GM23338 (cell line): ENCODE measurements around the gene NDST1. TPM values are rescaled to one million over a fixed set of nuclear protein-coding genes. Genes with fewer than 3 reads are reported as not detected.
A peak's percentile ranks its signal among the peaks of the same experiment; 100 is the strongest.

ENCODE experiments used
- ATAC-seq: fragments of 200-7000 bp; cut with Tn5 transposase; 3 replicates; pipeline ENCODE4 v1.9.1; 2020
- DNase-seq: peaks from one replicate; pipeline ENCODE4 v3.0.0-alpha.2; 2015; ENCODE audit warnings: low spot score
- H2AFZ ChIP-seq: fragments of 200-600 bp; sonication (generic); 2 replicates; pipeline ENCODE4 v1.8.0; 2016; ENCODE audit warnings: antibody characterized with exemption, mild to moderate bottlenecking, moderate library complexity
- H3F3A ChIP-seq: fragments of 200-600 bp; sonication (generic); replicated peaks from 2 replicates; pipeline ENCODE4 v1.8.0; 2017; ENCODE audit warnings: antibody characterized with exemption, mixed run types, low read depth
- H3K27ac ChIP-seq: fragments of 200-600 bp; sonication (generic); 2 replicates; pipeline ENCODE4 v1.6.1; 2016; ENCODE audit warnings: low read depth
- H3K27me3 ChIP-seq: fragments of 200-600 bp; sonication (generic); 2 replicates; pipeline ENCODE4 v1.8.0; 2016; ENCODE audit warnings: mild to moderate bottlenecking, mixed run types, moderate library complexity; ENCODE audit not compliant: insufficient read depth
- H3K36me3 ChIP-seq: fragments of 200-600 bp; sonication (generic); 2 replicates; pipeline ENCODE4 v1.8.0; 2016; ENCODE audit warnings: mild to moderate bottlenecking; ENCODE audit not compliant: insufficient read depth
- H3K4me1 ChIP-seq: fragments of 200-600 bp; sonication (generic); 2 replicates; pipeline ENCODE4 v1.8.0; 2016; ENCODE audit warnings: mild to moderate bottlenecking, moderate library complexity; ENCODE audit not compliant: insufficient read depth
- H3K4me2 ChIP-seq: fragments of 200-600 bp; sonication (generic); 2 replicates; pipeline ENCODE4 v1.7.1; 2017; ENCODE audit warnings: mixed run types
- H3K4me3 ChIP-seq: fragments of 200-600 bp; sonication (generic); 2 replicates; pipeline ENCODE4 v1.6.1; 2016; ENCODE audit warnings: mixed run types
- H3K79me2 ChIP-seq: fragments of 200-600 bp; sonication (generic); replicated peaks from 2 replicates; pipeline ENCODE4 v1.8.0; 2017; ENCODE audit warnings: mild to moderate bottlenecking; ENCODE audit not compliant: insufficient read depth
- H3K9me2 ChIP-seq: fragments of 200-600 bp; sonication (generic); 2 replicates; pipeline ENCODE4 v1.8.0; 2017; ENCODE audit not compliant: insufficient read depth
- H4K20me1 ChIP-seq: fragments of 200-600 bp; sonication (generic); replicated peaks from 2 replicates; pipeline ENCODE4 v1.8.0; 2017; ENCODE audit warnings: mild to moderate bottlenecking; ENCODE audit not compliant: insufficient read depth
- H3K27ac Mint-ChIP-seq: 2 replicates; pipeline ENCODE4 v1.8.0; 2020; ENCODE audit warnings: inconsistent platforms, mild to moderate bottlenecking, moderate library complexity, mixed read lengths
- H3K27me3 Mint-ChIP-seq: 3 replicates; pipeline ENCODE4 v1.8.0; 2022; ENCODE audit warnings: low read depth, mild to moderate bottlenecking, moderate library complexity, mixed read lengths, inconsistent platforms; ENCODE audit not compliant: insufficient read depth, poor library complexity
- H3K36me3 Mint-ChIP-seq: 3 replicates; pipeline ENCODE4 v1.8.0; 2021; ENCODE audit warnings: low read depth, mild to moderate bottlenecking, inconsistent platforms, moderate library complexity, mixed read lengths
- H3K4me1 Mint-ChIP-seq: 3 replicates; pipeline ENCODE4 v1.8.0; 2020; ENCODE audit warnings: mild to moderate bottlenecking, inconsistent platforms, mixed read lengths
- H3K4me3 Mint-ChIP-seq: 3 replicates; pipeline ENCODE4 v1.8.0; 2021; ENCODE audit warnings: moderate library complexity, mild to moderate bottlenecking, inconsistent platforms, mixed read lengths
- H3K9me3 Mint-ChIP-seq: 3 replicates; pipeline ENCODE4 v1.8.0; 2020; ENCODE audit warnings: moderate library complexity, mild to moderate bottlenecking, inconsistent platforms, mixed read lengths
- CREB1 ChIP-seq: fragments of 250-450 bp; sonication (Bioruptor Pico); IDR thresholded peaks from 2 replicates; pipeline ENCODE4 v1.5.0; 2020; ENCODE audit warnings: low read depth, mild to moderate bottlenecking, moderate library complexity
- EZH2phosphoT487 ChIP-seq: fragments of 200-600 bp; sonication (generic); IDR thresholded peaks from one replicate; pipeline ENCODE4 v1.8.1; 2018; ENCODE audit warnings: antibody characterized with exemption; ENCODE audit not compliant: unreplicated experiment
- polyA plus RNA-seq: library from polyadenylated mRNA; unstranded; fragments of >200 nt; fragmentation: Nextera tagmentation; extraction: Ambion mirVana; gene quantifications from 2 replicates; pipeline ENCODE4 v1.2.1, GENCODE V29; 2016
- total RNA-seq: library from RNA; depleted of rRNA; stranded (reverse); fragments of >200 nt; shearing (Covaris generic); gene quantifications from 2 replicates; pipeline ENCODE4 v1.2.3, GENCODE V29; 2014
- TF ChIP-seq, protein P1 (sequence below): IDR thresholded peaks from one replicate; pipeline ENCODE4 v1.6.1; 2018; ENCODE audit warnings: antibody characterized with exemption; ENCODE audit not compliant: unreplicated experiment
- TF ChIP-seq, protein P2 (sequence below), 2 experiments: fragments of 200-600 bp in 1 of 2; sonication (generic) in 1 of 2; conservative IDR thresholded peaks; 2 replicates each; pipeline versions ENCODE4 v1.5.1 to v1.6.1; 2016 to 2017; ENCODE audit warnings: antibody characterized with exemption in 2 of 2, low read depth in 2 of 2, mild to moderate bottlenecking in 2 of 2, moderate library complexity in 1 of 2
- TF ChIP-seq, protein P3 (sequence below): fragments of 250-450 bp; sonication (Bioruptor Pico); IDR thresholded peaks from 2 replicates; pipeline ENCODE4 v1.5.0; 2020; ENCODE audit warnings: mild to moderate bottlenecking, moderate library complexity
- TF ChIP-seq, protein P4 (sequence below): IDR thresholded peaks from 2 replicates; pipeline ENCODE4 v1.6.1; 2016; ENCODE audit warnings: antibody characterized with exemption

The NDST1 gene
- total and polyA plus RNA-seq, 2 experiments from 2014 or later, result 7.3 to 85.0 TPM

DNA sequence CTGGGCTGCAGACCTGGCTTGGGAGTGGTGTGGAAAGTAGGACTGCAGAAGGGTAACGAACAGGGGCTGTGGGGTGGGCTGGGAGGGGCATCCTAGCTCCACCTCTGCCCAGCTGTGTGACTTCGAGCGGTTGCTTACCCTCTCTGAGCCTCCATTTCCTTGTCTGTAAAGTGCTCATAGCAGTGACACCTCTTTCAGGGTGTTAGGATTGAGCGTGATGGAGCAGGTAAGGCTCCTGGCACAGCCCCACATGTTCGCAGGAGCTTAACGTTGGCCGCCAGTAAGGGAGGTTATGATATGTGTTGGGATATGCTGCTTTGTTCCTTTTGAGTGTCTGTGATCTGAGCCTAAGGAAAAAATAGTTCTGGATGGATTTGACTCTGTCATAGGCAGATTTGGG, 2.1 kb downstream of the NDST1 start (continued):
- TF ChIP-seq, protein P1, sequence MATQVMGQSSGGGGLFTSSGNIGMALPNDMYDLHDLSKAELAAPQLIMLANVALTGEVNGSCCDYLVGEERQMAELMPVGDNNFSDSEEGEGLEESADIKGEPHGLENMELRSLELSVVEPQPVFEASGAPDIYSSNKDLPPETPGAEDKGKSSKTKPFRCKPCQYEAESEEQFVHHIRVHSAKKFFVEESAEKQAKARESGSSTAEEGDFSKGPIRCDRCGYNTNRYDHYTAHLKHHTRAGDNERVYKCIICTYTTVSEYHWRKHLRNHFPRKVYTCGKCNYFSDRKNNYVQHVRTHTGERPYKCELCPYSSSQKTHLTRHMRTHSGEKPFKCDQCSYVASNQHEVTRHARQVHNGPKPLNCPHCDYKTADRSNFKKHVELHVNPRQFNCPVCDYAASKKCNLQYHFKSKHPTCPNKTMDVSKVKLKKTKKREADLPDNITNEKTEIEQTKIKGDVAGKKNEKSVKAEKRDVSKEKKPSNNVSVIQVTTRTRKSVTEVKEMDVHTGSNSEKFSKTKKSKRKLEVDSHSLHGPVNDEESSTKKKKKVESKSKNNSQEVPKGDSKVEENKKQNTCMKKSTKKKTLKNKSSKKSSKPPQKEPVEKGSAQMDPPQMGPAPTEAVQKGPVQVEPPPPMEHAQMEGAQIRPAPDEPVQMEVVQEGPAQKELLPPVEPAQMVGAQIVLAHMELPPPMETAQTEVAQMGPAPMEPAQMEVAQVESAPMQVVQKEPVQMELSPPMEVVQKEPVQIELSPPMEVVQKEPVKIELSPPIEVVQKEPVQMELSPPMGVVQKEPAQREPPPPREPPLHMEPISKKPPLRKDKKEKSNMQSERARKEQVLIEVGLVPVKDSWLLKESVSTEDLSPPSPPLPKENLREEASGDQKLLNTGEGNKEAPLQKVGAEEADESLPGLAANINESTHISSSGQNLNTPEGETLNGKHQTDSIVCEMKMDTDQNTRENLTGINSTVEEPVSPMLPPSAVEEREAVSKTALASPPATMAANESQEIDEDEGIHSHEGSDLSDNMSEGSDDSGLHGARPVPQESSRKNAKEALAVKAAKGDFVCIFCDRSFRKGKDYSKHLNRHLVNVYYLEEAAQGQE, result no peak
- TF ChIP-seq CREB1 (CRISPR knock-in tag), result no peak
- TF ChIP-seq EZH2phosphoT487, result no peak
- TF ChIP-seq, protein P2, sequence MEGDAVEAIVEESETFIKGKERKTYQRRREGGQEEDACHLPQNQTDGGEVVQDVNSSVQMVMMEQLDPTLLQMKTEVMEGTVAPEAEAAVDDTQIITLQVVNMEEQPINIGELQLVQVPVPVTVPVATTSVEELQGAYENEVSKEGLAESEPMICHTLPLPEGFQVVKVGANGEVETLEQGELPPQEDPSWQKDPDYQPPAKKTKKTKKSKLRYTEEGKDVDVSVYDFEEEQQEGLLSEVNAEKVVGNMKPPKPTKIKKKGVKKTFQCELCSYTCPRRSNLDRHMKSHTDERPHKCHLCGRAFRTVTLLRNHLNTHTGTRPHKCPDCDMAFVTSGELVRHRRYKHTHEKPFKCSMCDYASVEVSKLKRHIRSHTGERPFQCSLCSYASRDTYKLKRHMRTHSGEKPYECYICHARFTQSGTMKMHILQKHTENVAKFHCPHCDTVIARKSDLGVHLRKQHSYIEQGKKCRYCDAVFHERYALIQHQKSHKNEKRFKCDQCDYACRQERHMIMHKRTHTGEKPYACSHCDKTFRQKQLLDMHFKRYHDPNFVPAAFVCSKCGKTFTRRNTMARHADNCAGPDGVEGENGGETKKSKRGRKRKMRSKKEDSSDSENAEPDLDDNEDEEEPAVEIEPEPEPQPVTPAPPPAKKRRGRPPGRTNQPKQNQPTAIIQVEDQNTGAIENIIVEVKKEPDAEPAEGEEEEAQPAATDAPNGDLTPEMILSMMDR (conservative IDR thresholded peaks at IDR 0.05; ENCODE audit: low read depth in 2 of 2), result no peak

DNA sequence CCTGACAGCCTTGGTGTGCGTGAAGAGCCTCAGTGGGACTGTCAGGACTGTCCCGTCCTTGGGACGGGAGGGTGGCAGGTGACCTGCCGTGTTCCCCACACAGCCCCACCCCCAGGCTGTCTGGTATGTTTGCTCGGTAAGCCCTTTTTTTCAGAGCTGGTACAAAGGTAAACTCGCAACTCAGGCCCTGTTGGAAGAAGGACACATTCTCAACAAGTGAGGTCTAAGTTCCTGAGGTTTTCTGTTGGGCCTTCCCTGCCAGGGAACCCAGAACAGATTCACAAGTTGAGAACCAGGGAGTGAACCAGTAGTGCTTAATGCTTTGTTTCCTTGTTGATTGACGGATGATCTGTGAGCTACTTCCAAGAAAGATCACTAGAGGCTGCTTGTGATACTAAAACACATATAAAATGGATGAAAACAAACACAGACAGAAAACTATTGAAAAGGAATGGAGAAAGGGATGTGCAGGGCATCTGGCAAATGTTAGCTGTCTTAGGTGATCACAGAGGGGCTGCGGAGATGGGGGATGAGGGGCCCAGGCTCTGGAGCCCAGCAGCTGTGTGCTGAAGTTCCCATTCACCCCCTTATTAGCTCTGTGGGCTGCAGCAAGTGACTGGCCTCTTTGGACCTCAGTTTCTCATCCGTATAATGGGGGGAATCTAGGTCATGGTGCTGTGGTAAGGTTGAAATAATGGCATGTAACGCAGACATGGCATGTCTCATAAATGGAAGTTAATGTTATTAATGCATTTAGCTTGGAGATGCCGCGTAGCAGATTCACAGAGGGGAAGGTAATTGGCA, 2.7 kb downstream of the NDST1 start:
- peak; percentile 35 for DNase-seq
- Histone ChIP-seq H3K36me3 (no peaks in the 10 kb centered on the region), H3K27me3 (no peaks in the 10 kb centered on the region), H4K20me1 (peaks cover 22% of the 10 kb centered on the region; the same call in 1 of the 2 replicates), H3K4me1 (peaks cover 34% of the 10 kb centered on the region), H3K4me3 (no peak overlapping the region), H3K4me2 (peak overlapping the region; percentile 74), H3K79me2 (peaks cover 93% of the 10 kb centered on the region), H3F3A (0 out of 2 replicates have a peak, but pooled peaks cover 6% of the 10 kb centered on the region), H3K9me2 (no peaks in the 10 kb centered on the region), H2AFZ (no peak overlapping the region), H3K27ac (peak overlapping the region; percentile 13)
- H3K4me3 Mint-ChIP-seq, result peak overlapping the region; percentile 24; the same call in 2 of the 3 replicates
- H3K27ac Mint-ChIP-seq, result peak overlapping the region; percentile 65
- no peak; the same call in 2 of the 3 replicates for ATAC-seq
- H3K36me3 Mint-ChIP-seq, result no peaks in the 10 kb centered on the region
- peaks cover 61% of the 10 kb centered on the region for H3K4me1 Mint-ChIP-seq
- H3K27me3 Mint-ChIP-seq, result peaks cover 31% of the 10 kb centered on the region
- TF ChIP-seq, protein P3, sequence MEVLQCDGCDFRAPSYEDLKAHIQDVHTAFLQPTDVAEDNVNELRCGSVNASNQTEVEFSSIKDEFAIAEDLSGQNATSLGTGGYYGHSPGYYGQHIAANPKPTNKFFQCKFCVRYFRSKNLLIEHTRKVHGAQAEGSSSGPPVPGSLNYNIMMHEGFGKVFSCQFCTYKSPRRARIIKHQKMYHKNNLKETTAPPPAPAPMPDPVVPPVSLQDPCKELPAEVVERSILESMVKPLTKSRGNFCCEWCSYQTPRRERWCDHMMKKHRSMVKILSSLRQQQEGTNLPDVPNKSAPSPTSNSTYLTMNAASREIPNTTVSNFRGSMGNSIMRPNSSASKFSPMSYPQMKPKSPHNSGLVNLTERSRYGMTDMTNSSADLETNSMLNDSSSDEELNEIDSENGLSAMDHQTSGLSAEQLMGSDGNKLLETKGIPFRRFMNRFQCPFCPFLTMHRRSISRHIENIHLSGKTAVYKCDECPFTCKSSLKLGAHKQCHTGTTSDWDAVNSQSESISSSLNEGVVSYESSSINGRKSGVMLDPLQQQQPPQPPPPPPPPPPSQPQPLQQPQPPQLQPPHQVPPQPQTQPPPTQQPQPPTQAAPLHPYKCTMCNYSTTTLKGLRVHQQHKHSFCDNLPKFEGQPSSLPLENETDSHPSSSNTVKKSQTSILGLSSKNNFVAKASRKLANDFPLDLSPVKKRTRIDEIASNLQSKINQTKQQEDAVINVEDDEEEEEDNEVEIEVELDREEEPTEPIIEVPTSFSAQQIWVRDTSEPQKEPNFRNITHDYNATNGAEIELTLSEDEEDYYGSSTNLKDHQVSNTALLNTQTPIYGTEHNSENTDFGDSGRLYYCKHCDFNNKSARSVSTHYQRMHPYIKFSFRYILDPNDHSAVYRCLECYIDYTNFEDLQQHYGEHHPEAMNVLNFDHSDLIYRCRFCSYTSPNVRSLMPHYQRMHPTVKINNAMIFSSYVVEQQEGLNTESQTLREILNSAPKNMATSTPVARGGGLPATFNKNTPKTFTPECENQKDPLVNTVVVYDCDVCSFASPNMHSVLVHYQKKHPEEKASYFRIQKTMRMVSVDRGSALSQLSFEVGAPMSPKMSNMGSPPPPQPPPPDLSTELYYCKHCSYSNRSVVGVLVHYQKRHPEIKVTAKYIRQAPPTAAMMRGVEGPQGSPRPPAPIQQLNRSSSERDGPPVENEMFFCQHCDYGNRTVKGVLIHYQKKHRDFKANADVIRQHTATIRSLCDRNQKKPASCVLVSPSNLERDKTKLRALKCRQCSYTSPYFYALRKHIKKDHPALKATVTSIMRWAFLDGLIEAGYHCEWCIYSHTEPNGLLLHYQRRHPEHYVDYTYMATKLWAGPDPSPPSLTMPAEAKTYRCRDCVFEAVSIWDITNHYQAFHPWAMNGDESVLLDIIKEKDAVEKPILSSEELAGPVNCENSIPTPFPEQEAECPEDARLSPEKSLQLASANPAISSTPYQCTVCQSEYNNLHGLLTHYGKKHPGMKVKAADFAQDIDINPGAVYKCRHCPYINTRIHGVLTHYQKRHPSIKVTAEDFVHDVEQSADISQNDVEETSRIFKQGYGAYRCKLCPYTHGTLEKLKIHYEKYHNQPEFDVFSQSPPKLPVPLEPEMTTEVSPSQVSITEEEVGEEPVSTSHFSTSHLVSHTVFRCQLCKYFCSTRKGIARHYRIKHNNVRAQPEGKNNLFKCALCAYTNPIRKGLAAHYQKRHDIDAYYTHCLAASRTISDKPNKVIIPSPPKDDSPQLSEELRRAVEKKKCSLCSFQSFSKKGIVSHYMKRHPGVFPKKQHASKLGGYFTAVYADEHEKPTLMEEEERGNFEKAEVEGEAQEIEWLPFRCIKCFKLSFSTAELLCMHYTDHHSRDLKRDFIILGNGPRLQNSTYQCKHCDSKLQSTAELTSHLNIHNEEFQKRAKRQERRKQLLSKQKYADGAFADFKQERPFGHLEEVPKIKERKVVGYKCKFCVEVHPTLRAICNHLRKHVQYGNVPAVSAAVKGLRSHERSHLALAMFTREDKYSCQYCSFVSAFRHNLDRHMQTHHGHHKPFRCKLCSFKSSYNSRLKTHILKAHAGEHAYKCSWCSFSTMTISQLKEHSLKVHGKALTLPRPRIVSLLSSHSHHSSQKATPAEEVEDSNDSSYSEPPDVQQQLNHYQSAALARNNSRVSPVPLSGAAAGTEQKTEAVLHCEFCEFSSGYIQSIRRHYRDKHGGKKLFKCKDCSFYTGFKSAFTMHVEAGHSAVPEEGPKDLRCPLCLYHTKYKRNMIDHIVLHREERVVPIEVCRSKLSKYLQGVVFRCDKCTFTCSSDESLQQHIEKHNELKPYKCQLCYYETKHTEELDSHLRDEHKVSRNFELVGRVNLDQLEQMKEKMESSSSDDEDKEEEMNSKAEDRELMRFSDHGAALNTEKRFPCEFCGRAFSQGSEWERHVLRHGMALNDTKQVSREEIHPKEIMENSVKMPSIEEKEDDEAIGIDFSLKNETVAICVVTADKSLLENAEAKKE (CRISPR knock-in tag), result no peak
- TF ChIP-seq, protein P4, sequence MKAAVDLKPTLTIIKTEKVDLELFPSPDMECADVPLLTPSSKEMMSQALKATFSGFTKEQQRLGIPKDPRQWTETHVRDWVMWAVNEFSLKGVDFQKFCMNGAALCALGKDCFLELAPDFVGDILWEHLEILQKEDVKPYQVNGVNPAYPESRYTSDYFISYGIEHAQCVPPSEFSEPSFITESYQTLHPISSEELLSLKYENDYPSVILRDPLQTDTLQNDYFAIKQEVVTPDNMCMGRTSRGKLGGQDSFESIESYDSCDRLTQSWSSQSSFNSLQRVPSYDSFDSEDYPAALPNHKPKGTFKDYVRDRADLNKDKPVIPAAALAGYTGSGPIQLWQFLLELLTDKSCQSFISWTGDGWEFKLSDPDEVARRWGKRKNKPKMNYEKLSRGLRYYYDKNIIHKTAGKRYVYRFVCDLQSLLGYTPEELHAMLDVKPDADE, result no peak
- H3K9me3 Mint-ChIP-seq, result no peaks in the 10 kb centered on the region
